HL-60 (cell line): ENCODE results near the gene IL2RG.

Experiments
- DNase-seq, 2 experiments: peaks; one replicate each; pipeline ENCODE4 v3.0.0-alpha.2; 2010 to 2020; ENCODE audit warnings: low read depth in 1 of 2, low spot score in 1 of 2
- H3K27ac ChIP-seq: fragments of 250-450 bp; sonication (Bioruptor Pico); replicated peaks from 2 replicates; pipeline ENCODE4 v1.5.1; 2020; ENCODE audit warnings: mild to moderate bottlenecking, moderate library complexity
- H3K27me3 ChIP-seq: fragments of 250-450 bp; sonication (Bioruptor Pico); 2 replicates; pipeline ENCODE4 v1.5.1; 2021; ENCODE audit warnings: mild to moderate bottlenecking, moderate library complexity; ENCODE audit not compliant: insufficient read depth, poor library complexity, severe bottlenecking
- H3K4me3 ChIP-seq: replicated peaks from 2 replicates; pipeline ENCODE4 v1.5.1; 2011; ENCODE audit warnings: mild to moderate bottlenecking, control low read depth, low read length; ENCODE audit not compliant: insufficient read depth
- CTCF ChIP-seq: IDR thresholded peaks from one replicate; pipeline ENCODE4 v1.5.1; 2011; ENCODE audit warnings: low read length, control low read depth, inconsistent platforms; ENCODE audit not compliant: insufficient read depth
- GABPA ChIP-seq: IDR thresholded peaks from 2 replicates; pipeline ENCODE4 v1.6.1; 2012; ENCODE audit warnings: low read depth
- POLR2AphosphoS5 ChIP-seq: IDR thresholded peaks from 2 replicates; pipeline ENCODE4 v1.6.1; 2012; ENCODE audit warnings: low read depth
- REST ChIP-seq: IDR thresholded peaks from 2 replicates; pipeline ENCODE4 v1.6.1; 2012; ENCODE audit warnings: low read depth; ENCODE audit not compliant: insufficient replicate concordance
- SPI1 ChIP-seq: IDR thresholded peaks from 2 replicates; pipeline ENCODE4 v1.6.1; 2012; ENCODE audit warnings: low read depth, mild to moderate bottlenecking, borderline replicate concordance

Gene IL2RG

GRCh38 chrX:71128166-71128833 lies 16.9 kb upstream of the IL2RG start:
- Histone ChIP-seq H3K27me3 (no peaks in the 10 kb centered on the region), H3K4me3 (no peak overlapping the region), H3K27ac (no peak overlapping the region)
- no peak for TF ChIP-seq SPI1
- DNase-seq, result no peak

- DNase-seq, result no peak
- H3K4me3 ChIP-seq, result peak overlapping the region; percentile 57
- TF ChIP-seq REST (no peak), GABPA (no peak), SPI1 (no peak), POLR2AphosphoS5 (no peak), CTCF (no peak)
- peak overlapping the region; percentile 92 for H3K27ac ChIP-seq
- H3K27me3 ChIP-seq, result no peaks in the 10 kb centered on the region
These were observed 7.7 kb upstream of the IL2RG start for GRCh38 chrX:71118985-71119535.

- H3K27me3 ChIP-seq, result no peaks in the 10 kb centered on the region
- peak within 1 kb of the TSS; percentile 92 for H3K27ac ChIP-seq
- peak; percentile 65 to 79 for DNase-seq
- H3K4me3 ChIP-seq, result peak within 1 kb of the TSS; percentile 57
- TF ChIP-seq REST, result no peak
- peak; percentile 31; the same call in 1 of the 2 replicates for TF ChIP-seq POLR2AphosphoS5
These were observed 6.9 kb upstream of the IL2RG start, which contains the start of gene MED12 for GRCh38 chrX:71118032-71118984. MED12 (plus strand) TSS chrX:71118596; CDS start chrX:71118755, 159 bp downstream.

- peak overlapping the region; percentile 92; the same call in 1 of the 2 replicates for H3K27ac ChIP-seq
- H3K27me3 ChIP-seq, result no peaks in the 10 kb centered on the region
- TF ChIP-seq GABPA (no peak), CTCF (no peak), REST (no peak), SPI1 (no peak), POLR2AphosphoS5 (no peak)
- no peak overlapping the region for H3K4me3 ChIP-seq
- no peak for DNase-seq
These were observed 6.0 kb upstream of the IL2RG start for GRCh38 chrX:71117358-71117757.
